Testis (tissue), 3 donors: ENCODE measurements around the gene POP4. TPM values are rescaled to one million over a fixed set of nuclear protein-coding genes. Genes with fewer than 3 reads are reported as not detected.

ENCODE experiments used
- DNase-seq: peaks from one replicate; pipeline ENCODE4 v3.0.0-alpha.2; 2019
- H3K27ac ChIP-seq, 2 donors: fragments of 200-600 bp; sonication (generic); one replicate each; pipeline ENCODE4 v1.5.1; 2019
- H3K27me3 ChIP-seq: fragments of 200-600 bp; sonication (generic); one replicate; pipeline ENCODE4 v1.5.1; 2019
- H3K36me3 ChIP-seq: fragments of 200-600 bp; sonication (generic); one replicate; pipeline ENCODE4 v1.5.1; 2017; ENCODE audit warnings: low read depth; ENCODE audit errors: missing control alignments
- H3K4me1 ChIP-seq: fragments of 200-600 bp; sonication (generic); one replicate; pipeline ENCODE4 v1.5.1; 2019
- H3K4me3 ChIP-seq, 2 donors: fragments of 200-600 bp; sonication (generic); one replicate each; pipeline ENCODE4 v1.5.1; 2017 to 2019
- H3K9me3 ChIP-seq: fragments of 200-600 bp; sonication (generic); one replicate; pipeline ENCODE4 v1.5.1; 2017
- POLR2A ChIP-seq: fragments of 450-650 bp; IDR thresholded peaks from one replicate; pipeline ENCODE4 v1.6.1; 2017; ENCODE audit warnings: antibody characterized with exemption, mild to moderate bottlenecking, moderate library complexity
- WGBS, 2 donors: methylation state at CpG; one replicate each; pipeline ENCODE4 v1.1.5; 2018; 5-methylcytosine and 5-hydroxymethylcytosine counted together
- intact Hi-C: fragments of 100-400 bp; cut with DNase I; formaldehyde crosslinking; loops from one replicate; pipeline ENCODE4 v1.15.1; 2023; ENCODE audit warnings: low total_unique reads
- polyA plus RNA-seq: library from polyadenylated mRNA; stranded (reverse); fragments of 350-450 nt; fragmentation: Illumina TruSeq; extraction: RNeasy Lipid Tissue Mini Kit (QIAGEN cat#74804); gene quantifications from one replicate; pipeline ENCODE4 v1.2.3, GENCODE V29; 2014; ENCODE audit warnings: low read depth, low replicate concordance; ENCODE audit not compliant: insufficient read depth
- total RNA-seq, 2 donors: library from RNA; depleted of rRNA; stranded (reverse); fragments of >200 nt; gene quantifications; one replicate each; pipeline ENCODE4 v1.2.3, GENCODE V29; 2016
- TF ChIP-seq, protein P1 (sequence below), 3 experiments: fragments of 450-650 bp in 2 of 3; fragments of 200-600 bp in 1 of 3; sonication (generic) in 1 of 3; IDR thresholded peaks; one replicate each; pipeline ENCODE4 v1.5.1; 2016 to 2019; ENCODE audit warnings: antibody characterized with exemption in 3 of 3, mild to moderate bottlenecking in 2 of 3, moderate library complexity in 1 of 3

Gene POP4
- total and polyA plus RNA-seq, 3 donors from 2014 or later: 79.8 to 127 (median 82.4) TPM

DNA sequence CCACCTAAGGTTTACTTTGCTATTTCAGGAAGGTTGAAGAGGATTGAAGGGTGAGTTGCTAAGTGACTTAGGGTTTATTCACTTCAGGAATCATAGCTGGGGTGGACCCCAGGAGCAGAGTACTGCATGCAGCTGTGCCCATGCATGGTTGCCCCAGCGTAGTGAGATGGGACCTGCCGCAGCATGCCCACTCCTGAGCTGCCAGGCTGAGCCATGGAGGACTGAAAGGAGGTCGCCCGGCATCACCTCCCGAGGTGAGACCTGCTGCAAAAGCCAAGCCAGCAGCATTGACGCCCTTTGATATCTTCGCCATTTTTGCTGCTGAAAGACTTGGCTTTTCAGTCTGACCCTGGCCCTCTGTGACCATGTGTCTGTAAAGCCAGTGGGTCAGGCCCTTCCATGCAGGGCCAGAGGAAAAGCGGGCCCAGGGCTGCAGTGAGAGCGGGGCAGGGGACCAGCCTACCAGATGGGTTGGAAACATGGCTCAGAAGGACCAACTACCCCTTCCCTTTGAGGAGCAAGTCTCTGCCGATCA is 9.9 kb downstream of the POP4 start:
- intact Hi-C loops: no loop called here
- Histone ChIP-seq H3K36me3 (no peaks in the 10 kb centered on the region), H3K27ac (no peak overlapping the region), H3K9me3 (no peaks in the 10 kb centered on the region), H3K27me3 (no peaks in the 10 kb centered on the region), H3K4me1 (peaks cover 3% of the 10 kb centered on the region), H3K4me3 (no peak overlapping the region)
- no peak for DNase-seq
- no peak for TF ChIP-seq POLR2A
- TF ChIP-seq, protein P1, sequence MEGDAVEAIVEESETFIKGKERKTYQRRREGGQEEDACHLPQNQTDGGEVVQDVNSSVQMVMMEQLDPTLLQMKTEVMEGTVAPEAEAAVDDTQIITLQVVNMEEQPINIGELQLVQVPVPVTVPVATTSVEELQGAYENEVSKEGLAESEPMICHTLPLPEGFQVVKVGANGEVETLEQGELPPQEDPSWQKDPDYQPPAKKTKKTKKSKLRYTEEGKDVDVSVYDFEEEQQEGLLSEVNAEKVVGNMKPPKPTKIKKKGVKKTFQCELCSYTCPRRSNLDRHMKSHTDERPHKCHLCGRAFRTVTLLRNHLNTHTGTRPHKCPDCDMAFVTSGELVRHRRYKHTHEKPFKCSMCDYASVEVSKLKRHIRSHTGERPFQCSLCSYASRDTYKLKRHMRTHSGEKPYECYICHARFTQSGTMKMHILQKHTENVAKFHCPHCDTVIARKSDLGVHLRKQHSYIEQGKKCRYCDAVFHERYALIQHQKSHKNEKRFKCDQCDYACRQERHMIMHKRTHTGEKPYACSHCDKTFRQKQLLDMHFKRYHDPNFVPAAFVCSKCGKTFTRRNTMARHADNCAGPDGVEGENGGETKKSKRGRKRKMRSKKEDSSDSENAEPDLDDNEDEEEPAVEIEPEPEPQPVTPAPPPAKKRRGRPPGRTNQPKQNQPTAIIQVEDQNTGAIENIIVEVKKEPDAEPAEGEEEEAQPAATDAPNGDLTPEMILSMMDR (IDR thresholded peaks at IDR 0.05): no peak
- 73 to 98% methylated on average over 3 to 10 of the region's 10 CpGs for WGBS, 2 donors

DNA sequence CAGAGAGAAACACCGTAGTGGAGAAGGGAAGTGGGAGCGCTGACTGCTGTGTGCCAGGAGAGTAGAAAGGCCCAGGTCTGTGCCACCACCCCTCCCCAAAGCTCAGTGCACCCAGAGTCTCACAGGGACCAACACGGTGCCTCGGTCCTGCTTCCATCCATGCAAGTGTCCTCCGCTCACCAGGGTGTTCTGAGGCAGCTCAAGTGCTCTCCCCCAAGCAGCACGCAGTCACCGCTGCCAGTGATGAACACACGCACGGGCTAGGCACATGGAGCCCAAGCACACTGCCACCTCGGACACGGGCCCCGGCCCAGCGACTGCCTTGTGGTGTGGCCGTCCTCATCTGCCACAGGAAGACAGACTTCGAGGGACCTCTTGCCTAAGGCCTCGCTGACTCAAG is 10.5 kb downstream of the POP4 start:
- no peak overlapping the region for H3K27ac ChIP-seq
- no peaks in the 10 kb centered on the region for H3K9me3 ChIP-seq
- no peaks in the 10 kb centered on the region for H3K36me3 ChIP-seq
- DNase-seq: no peak
- H3K4me3 ChIP-seq: no peak overlapping the region
- intact Hi-C loops: no loop called here
- 75 to 88% methylated on average over 8 to 15 of the region's 16 CpGs for WGBS, 2 donors
- TF ChIP-seq, protein P1 (IDR thresholded peaks at IDR 0.05): no peak
- TF ChIP-seq POLR2A: no peak
- no peaks in the 10 kb centered on the region for H3K27me3 ChIP-seq
- no peaks in the 10 kb centered on the region for H3K4me1 ChIP-seq

DNA sequence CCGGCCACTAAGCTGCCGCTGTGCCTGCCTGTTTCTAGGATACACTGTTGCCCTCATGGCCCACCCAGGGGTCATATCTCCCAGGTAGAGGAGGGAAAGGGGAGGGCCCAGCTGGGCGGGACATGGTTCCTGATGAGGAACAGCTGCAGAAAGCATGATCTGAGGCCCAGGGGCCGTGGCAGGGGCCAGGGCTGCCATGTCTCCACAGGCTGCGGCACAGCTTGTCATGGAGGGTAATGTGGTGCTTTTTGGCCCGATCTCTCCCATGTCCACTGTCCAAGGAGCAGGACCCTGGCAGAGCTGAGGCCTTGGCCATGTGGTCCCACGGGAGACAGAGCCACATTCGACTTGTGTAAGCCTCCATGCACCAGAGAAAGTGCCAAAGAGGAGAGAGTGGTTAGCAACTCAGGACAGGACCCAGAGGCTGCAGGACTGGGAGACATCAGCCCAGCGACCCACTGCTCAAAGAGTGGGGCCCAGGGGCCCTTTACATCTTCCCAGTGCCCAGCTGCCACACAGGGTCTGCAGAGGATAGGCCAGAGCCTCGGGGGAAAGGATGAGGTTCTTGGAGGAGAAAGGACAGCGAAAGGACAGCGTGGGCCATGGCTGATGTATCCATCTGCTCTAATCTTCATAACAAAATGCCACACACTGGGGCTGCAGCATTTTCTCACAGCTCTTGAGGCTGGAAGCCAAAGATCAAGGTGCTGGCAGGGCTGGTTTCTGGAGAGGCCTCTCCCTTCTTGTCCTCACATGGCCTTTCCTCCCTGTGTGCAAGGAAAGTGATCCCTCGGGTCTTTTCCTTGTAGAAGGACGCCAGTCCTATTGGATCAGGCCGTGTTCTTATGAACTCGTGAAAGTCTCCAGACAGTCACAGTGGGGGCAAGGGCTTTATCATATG is 11.5 kb downstream of the POP4 start:
- TF ChIP-seq, protein P1 (IDR thresholded peaks at IDR 0.05): no peak
- TF ChIP-seq POLR2A: no peak
- WGBS, 2 donors: 79 to 83% methylated on average over 14 to 16 of the region's 16 CpGs
- intact Hi-C loops: no loop called here

DNA sequence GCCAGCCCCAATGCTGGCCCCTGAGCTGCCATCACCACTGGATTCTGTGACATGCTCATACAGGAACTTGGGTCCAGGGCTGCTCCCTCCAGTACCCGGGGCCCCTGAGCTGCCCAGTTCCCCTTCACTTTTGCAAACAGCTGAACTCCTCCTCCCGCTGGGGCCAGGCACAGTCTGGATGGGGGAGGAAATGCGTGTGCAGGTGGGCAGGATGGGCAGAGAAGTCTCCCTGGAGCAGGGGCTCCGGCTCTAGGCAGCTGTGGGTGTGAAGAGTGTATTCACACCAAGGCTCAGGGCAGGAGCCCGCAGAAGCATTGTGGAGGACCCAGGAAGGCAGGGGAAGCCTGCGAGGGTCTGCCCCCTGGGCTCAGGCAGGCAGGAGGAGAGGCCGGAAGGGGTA is 12.4 kb downstream of the POP4 start:
- no peak for TF ChIP-seq POLR2A
- TF ChIP-seq, protein P1 (IDR thresholded peaks at IDR 0.05): no peak
- intact Hi-C loops: no loop called here

More for the DNA sequence above, 11.5 kb downstream of the POP4 start:
- no peak for DNase-seq
- H3K27ac ChIP-seq: no peak overlapping the region
- H3K4me3 ChIP-seq: no peak overlapping the region
- no peaks in the 10 kb centered on the region for H3K9me3 ChIP-seq
- no peaks in the 10 kb centered on the region for H3K36me3 ChIP-seq
- no peaks in the 10 kb centered on the region for H3K27me3 ChIP-seq
- no peaks in the 10 kb centered on the region for H3K4me1 ChIP-seq

More for the DNA sequence above, 12.4 kb downstream of the POP4 start:
- H3K9me3 ChIP-seq: no peaks in the 10 kb centered on the region
- H3K4me3 ChIP-seq: no peak overlapping the region
- 80 to 89% methylated on average over 5 to 7 of the region's 7 CpGs for WGBS, 2 donors
- H3K27ac ChIP-seq: no peak overlapping the region
- DNase-seq: no peak
- no peaks in the 10 kb centered on the region for H3K27me3 ChIP-seq
- H3K36me3 ChIP-seq: no peaks in the 10 kb centered on the region
- no peaks in the 10 kb centered on the region for H3K4me1 ChIP-seq
